Muscle of back (tissue), 11 donors: ENCODE measurements around the gene HSD11B1. TPM values are rescaled to one million over a fixed set of nuclear protein-coding genes. Genes with fewer than 3 reads are reported as not detected.
"Not testable (repeated sequence)": the region's sequence is repeated elsewhere in the genome, so short reads cannot be mapped to it uniquely, and the experiment has no call there.

Source experiments
- DNase-seq, 3 donors: peaks; one replicate each; pipeline versions ENCODE4 v3.0.0 to v3.0.0-alpha.2; 2013
- polyA plus RNA-seq, 10 donors: library from polyadenylated mRNA; unstranded; fragments of 120-200 nt; gene quantifications; one replicate each; pipeline ENCODE4 v1.2.1, GENCODE V29; 2013; ENCODE audit not compliant: insufficient read length in 10 of 10

The HSD11B1 gene
- polyA plus RNA-seq, 10 donors = 0.15 to 0.62 (median 0.29) TPM; not detected in 1

DNA sequence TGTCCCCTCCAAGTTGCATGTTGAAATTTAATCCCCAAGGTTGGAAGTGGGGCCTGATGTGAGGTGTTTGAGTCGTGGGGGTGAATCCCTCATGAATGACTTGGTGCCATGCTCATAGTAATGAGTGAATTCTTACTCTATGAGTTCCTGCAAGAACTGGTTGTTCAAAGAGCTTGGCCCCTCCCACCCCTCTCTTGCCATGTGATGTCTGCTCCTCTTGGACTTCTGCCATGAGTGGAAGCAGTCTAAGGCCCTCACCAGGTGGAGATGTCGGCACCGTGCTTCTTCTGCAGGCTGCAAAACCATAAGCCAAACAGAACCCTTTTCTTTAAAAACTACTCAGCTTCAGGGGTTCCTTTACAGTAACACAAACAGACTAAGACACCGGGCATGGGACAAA is 15.2 kb upstream of the HSD11B1 start:
- no peak for DNase-seq

DNA sequence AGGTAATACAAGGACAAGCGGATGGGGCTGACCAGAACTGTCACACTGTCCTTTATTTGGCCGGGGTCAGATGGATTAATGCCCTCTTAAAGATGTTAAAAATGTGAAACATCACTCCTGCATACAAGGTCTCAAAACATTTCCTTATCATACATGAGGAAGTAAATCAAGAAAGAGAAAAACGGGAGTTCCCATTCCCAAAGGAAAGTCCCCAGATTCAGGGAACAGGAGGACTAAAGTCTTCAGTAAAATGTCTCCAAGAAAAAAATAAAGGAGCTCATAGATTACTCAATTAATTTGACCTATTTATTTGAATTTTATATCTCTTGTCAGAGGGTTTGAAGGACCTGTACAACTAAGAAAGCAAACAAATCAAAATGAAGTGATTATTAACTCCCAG is 13.4 kb upstream of the HSD11B1 start:
- DNase-seq = no peak

DNA sequence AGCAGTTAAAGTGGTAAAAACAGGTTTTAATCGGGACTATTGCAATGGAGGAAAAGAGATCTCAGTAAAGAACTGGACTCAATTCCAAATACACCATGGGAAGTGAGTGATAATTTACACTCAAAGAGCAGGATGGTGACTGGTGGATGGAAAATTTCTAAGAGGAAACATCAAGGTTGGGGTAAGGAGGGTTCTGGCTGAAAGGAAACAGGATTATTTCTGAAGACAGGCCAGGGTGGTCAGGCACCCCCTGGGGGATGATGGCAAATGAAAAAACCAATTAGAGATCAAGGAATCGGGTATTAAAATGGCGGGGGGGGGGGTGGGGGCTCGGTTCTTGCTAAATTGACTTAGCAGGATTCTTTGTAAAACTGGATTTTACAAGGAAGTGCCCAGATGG is 12.3 kb upstream of the HSD11B1 start:
- no peak for DNase-seq

DNA sequence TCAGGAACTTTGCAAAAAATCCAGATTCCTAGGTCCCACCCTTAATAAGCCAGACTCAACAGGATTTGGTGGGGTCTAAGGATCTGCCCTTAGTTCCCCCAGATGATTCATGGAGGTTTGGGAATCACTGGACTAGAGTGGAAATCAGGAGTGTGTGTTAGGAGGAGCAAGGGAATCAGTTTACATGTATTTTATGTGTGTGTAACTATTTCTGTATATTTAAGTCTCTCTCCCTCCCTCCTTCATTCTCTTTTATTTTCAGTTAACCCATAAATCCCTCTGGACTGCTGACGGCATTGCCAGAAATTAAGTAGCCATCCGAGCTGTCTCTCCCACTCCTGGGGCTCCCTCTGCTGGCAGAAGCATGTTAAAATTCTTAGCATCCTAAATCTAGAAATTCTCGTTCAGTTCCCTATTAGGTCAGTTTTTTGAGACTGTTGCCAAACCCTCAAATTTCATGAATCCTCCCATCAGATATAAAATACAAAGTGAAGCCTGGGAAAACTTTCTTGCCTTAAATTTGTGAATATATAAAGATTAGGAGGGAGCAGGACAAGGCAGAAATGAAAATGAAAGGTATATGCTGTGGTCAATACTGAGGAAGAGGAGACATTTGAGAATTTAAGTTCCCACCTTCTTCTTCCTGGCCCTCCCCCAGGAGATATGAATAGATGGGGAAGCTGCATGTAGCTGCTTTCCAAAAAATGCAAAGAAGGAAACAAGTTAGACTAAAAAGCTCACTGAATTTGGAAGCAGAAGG is 11.7 kb upstream of the HSD11B1 start:
- DNase-seq = peak; percentile 74 to 88 (median 85)

DNA sequence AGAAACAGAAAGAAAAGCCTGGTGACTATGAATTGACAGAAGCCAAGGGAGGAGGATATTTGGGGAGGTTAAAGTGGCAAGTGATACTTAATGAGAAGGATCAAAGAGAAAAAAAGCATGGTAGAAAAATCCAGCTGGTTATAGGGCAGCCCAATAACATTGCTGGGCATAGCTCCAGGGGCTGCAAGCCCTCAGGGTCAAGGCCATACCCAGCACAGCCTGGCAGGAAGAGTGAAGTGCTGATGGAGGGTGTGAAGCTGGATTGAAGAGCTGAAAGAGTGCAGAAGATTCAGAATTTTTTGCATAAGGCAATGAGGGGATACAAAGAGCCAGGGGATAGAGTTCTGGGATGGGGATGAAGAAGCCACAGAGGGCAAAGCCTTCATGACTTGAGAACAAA is 8.0 kb upstream of the HSD11B1 start:
- DNase-seq = no peak

DNA sequence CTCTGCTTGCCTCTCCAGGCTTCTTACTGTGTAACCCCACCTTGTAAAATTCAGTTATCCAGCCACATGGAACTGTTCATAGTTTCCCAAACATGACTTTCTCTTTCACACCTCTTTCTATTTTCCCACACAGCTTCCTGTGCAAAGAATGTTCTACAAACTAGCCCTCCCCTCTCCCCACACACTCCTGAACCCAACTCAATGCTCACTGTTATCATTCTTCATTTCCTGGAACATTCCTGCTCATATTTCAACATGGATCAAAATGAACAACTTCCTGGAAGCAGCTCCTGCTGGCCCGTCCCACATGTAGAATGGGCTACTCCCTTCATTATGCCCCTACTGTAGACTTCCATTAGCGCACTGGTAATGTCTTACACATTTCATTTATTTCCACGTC is 7.5 kb upstream of the HSD11B1 start:
- no peak for DNase-seq

DNA sequence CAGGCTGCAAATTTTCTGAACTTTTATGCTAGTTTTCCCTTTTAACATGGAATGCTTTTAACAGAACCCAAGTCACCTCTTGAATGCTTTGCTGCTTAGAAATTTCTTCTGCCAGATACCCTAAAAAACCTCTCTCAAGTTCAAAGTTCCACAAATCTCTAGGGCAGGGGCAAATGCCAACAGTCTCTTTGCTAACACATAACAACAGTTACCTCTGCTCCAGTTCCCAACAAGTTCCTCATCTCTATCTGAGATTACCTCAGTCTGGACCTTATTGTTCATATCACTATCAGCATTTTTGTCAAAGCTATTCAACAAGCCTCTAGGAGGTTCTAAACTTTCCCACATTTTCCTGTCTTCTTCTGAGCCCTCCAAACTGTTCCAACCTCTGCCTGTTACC is 4.0 kb upstream of the HSD11B1 start:
- not testable (repeated sequence) for DNase-seq

DNA sequence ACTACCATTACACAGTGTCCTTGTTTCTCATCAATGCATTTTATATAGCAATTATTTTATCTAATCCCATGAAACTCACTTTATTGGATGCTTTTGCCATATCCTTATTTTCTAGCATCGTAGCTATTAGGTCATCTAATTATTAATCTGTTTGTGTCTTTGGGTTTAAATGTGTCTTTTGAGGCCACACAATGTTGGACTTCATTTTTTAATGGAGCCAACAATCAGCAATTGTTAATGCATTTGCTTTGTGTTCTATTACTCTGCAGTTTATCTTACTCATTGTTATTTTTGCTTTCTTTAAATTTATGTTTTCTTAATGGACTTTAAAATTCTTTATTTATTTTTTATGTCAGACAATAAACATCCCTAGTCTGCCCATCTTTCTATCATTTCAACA is 1.8 kb upstream of the HSD11B1 start:
- no peak for DNase-seq

DNA sequence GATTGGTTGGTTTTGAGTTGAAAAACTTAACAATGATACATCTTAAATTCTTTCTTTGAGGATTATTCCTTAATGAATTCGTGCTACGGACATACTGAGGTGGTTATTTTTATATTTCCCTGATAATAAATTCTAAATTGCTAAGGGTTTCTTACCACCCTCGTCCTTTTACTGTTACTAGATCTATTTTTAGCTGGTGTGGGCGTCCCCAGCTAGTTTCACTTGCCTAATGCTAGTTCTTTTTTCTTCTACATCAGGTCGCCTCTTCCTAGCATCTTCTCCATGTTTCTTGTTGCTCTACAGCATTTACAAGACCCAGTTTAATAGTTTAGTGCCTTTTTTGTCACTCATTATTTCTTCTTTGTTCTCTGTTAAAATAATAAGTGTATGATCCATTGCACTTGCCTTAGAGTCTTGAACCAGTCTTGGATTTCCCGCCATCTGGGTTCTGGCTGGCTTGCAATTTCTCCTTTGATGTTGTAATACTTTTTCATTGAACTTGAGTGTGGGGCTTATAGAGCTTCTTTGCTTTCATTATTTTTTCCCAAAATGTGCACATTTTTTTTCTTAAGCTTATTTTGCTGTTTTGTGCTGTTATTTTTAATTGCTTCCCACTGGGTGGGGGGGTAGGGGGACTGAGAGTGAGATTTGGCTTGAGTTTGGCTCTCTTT is 677 bp upstream of the HSD11B1 start:
- no peak for DNase-seq

DNA sequence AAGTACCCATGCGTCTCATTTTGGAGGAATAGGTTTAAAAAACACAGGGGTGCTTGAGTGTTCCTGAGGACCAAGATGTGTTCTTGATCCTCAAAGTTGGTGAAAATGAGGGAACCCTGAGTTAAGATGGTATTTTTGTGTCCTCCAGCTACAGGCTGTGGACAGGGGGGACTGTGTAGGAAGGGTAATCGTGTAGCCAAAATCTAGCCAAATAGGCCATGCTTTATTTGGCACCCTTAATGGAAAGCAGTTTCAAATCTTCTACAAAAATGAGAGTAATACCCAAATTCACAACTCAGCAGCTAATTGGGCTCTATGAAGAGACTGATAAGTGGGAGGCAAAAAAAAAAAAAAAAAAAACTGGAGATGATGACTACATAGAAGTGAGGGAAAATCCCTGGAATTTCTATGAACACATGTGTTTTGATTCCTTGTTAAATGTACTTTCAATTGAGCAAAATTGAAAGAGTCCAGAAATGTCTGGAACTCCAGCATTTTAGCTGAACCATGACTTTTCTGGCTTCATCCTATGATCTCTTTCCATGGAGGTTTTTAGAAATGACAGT is 470 bp downstream of the HSD11B1 start:
- DNase-seq = no peak

DNA sequence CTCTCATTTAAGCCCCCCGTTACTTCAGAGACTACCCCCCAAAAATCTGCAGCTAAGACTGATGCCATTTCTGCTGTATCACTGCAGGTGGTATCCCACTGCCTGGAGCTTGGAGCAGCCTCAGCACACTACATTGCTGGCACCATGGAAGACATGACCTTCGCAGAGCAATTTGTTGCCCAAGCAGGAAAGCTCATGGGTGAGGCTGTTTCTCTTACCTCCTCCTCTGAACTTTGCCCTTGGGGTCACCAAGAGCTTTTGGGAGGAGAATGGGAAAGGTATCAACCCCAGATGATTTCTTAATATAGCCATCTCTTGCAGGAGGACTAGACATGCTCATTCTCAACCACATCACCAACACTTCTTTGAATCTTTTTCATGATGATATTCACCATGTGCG is 2.0 kb downstream of the HSD11B1 start:
- no peak for DNase-seq

DNA sequence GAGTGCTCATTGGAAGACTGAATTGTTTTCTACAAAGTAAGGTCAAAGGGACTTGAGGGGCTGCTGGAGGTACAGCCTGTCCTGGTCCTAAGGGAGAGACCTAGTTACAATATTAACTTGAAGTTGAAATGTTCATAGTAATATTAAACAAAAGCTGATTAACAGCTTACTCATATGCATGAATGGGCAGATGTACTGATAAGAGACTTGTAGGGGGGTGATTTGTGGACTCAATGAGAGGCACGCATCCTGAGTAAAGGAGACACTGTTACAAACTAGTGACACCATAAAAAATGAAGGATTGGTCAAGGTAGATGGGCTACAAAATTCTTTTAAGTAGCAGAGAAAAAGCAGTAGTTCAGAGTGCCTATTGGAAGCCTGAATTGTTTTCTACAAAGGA is 2.7 kb downstream of the HSD11B1 start:
- DNase-seq = no peak

DNA sequence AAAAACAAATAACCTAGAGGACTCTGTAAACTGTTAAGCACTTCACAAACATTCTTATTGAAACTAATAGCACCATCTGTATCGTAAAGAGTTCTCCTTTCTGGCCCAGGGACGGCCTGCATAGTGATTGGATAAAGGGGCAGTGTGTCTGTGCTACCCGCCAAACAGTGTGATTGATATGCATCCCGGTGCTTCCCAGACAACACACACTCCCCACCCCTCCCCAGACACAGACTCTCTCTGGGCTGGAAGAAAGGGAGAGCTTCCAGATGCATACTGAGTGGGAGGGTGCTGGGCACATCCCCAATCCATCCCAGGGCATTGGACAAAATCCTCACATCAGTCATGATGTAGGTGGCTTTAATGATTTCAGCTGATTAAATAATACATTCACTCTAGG is 3.7 kb downstream of the HSD11B1 start:
- no peak for DNase-seq

DNA sequence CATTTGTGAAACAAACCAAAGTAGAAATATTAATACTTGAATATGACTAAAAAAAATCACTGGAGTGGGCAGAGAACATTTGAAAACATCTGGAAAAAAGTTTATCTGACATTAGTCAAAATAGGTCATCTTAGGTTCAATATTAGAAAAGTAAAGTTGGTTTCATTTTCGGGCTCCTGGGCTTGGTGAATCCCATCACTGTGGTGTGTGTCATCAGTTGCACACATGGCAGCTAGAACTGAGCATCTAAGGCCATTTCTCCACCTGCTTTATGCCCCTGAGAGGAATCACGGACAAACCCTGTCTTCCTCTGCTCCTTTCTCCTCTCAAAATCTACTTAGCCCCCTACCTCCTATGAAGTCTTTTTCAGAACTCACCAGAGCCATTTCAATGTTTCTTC is 5.4 kb downstream of the HSD11B1 start:
- DNase-seq = no peak

DNA sequence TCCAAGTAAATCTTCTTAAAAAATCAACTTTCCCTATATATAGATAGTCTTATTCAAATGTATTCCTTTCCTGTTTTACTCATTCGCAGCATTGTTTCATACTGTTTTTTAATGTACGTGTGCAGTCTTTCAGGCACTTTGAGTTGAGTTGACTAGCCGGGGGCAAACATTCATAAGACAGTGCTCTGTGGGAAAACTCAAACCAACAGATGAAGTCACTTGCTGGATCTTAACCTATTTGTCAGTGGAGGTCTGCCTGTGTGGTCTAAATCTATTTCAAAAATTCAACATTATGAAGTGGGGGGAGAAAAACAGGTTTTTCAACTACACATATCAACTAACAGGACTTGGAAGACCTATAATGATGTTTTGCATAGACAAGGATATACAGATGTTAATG is 6.2 kb downstream of the HSD11B1 start:
- no peak for DNase-seq

DNA sequence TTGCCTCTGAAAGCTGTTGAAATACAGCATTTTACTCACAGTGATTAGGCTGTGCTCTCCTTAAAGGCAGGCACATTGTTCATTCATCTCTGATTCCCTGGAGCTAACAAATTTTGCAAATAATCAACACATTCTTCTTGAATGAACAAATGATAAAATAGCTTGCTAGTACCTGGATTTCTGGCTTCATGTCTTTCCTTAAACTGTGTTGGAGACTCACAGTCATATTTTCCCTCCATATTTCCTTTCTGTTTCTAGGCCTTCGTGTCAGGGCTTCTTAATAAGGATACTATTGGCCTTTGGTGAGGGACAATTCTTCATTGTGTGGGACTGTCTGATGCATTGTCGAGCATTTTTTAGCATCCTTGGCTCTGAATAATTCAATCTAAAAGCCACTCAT is 9.7 kb downstream of the HSD11B1 start:
- DNase-seq = no peak

DNA sequence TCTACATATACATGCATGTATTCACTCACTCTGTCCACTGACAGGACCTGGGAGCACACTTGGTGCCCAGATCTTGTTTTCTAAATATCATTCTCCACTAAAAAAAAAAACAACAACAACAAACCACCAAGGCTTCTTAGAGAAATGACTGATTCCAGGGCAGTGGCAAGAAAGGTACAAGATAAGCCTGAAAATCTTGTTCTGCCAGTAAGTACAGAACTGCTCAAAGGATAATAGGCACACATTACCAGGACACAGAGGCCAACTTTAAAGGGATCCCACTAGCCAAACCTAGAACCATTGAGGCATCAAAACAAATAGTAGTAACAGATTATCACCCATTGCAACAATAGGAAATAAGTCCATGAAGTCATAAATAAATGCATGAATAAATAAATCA is 10.7 kb downstream of the HSD11B1 start:
- DNase-seq = no peak

DNA sequence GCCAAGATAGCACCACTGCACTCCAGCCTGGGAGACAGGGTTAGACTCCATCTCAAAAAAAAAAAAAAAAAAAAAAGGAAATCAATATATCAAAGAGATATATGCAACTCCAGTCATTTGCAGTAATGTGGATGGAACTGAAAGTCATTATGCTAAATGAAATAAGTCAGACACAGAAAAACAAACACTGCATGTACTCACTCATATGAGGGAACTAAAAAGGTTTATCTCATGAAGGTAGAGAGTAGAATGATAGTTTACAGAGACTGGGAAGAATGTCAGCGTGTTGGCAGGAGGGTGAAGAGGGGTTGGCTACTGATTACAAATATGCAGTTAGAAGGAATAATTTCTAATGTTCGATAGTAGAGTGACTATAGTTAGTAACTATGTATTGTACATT is 13.2 kb downstream of the HSD11B1 start:
- DNase-seq = no peak

DNA sequence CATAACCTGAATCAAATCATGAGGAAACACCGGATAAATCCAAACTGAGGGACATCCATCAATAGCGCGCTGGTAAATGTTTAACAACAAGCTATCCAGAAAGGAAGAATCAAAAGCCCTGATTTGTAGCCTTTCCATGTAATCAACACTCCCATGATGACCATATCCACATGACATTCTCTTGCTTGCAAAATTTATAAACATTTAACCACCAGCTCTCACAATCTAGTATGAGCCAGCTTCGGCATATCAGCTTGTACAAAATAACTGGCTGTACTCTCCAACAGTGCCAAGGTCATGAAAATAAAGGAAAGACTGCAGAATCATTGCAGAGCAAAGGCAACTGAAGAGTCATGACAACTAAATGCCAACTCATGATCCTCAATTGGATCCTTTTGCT is 15.7 kb downstream of the HSD11B1 start:
- DNase-seq = no peak

DNA sequence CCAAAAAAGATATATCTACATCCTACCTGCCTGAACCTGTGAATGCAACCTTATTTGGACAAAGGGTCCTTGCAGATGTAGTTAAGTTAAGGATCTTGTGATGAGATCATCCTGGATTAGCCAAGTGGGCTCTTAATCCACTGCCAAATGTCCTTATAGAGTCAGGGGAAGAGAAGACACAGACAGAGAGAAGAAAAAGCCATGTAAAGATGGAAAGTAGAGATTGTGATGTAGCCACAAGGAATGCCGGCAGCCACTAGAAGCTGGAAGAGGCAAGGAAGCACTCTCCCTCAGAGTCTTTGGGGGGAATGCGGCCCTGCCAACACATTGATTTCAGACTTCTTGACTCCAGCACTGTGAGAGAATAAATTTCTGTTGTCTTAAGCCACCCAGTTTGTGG is 16.2 kb downstream of the HSD11B1 start:
- DNase-seq = no peak

DNA sequence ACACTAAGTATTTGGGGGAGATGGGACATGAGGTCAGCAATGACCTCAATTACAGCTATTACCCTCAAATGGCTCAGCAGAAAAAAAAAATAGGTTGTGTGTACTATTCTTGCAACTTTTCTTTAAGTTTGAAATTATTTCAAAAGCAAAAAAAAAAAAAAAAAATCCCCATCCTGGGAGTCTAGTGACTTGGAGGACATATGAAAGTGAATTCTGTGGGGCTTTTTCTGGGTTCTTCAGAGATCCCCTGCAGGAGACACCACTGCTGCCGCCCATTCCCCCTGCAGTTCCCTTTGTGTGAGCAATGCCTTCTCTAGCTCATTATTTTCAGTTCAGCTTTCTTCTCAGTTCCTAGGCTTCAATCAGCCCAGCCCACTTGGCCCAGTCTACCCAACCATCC is 16.7 kb downstream of the HSD11B1 start:
- DNase-seq = no peak

DNA sequence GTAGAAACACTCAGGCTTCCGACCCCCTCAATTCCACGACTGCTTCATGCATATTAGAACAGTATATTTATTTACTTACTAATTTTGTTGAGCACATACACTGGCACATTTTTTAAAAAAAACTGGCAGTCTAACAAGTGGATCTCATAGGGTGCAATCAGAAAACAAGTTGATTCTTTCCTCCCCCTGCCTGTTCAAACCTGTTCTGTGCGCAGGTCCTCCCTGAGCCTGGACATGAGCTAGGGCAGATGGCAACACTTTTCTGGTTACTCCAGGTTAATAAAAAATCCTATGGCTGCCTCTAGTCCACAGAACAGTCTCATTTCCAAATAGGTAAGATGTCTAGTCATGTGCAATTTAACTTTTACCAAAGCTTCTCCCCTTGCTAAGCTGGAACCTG is 18.6 kb downstream of the HSD11B1 start:
- no peak for DNase-seq
